ENCODE results near the gene ABCC10.
A peak's percentile ranks its signal among the peaks of the same experiment; 100 is the strongest.
"Not testable (repeated sequence)": the region's sequence is repeated elsewhere in the genome, so short reads cannot be mapped to it uniquely, and the experiment has no call there.

ABCC10 gene

DNA sequence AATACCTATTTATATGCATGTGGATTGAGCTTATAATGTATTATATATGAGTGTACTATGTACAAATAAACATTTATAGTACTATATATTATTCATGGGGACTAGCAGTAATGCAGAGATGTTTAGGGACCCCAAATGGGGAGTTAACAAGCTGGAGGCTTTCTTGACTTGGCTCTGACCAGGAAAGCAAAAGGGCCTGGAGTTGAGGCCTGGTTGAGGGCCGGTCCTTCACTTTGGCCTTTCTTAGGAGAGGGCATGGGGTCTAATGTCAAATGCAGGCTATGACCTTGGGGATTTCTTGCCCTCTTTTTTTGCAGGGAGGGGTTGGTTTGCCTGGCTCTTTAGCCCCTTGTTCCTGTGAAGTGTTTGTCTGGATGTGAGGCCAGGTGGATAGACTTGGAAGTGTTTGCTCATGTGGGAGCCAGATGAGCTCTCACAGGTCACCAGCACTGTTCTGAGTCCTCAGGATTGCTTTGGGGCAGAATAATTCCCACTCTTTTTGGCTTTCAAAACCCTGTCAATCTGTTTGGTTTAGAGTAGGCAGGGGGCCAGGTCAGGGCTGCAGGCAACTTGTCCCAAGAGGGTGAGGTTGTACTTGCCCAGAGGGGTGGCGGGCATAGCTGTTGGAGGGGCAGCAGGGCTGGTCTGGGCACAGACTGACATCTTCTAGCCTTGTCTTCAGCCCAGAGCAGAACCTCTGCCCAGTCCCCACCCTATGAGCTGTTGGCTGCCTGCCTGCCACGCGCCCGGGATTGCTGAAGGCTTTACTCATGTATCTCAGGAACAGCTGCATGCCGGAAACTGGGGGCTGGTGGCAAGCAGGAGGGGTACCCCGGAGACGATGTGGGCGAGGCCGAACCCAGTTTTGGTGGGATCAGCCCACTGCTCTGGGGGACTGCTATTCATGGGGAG, 64.7 kb downstream of the ABCC10 start:
- no peak overlapping the region for H3K4me3 ChIP-seq (ENCODE audit: low read depth, low read length)

DNA sequence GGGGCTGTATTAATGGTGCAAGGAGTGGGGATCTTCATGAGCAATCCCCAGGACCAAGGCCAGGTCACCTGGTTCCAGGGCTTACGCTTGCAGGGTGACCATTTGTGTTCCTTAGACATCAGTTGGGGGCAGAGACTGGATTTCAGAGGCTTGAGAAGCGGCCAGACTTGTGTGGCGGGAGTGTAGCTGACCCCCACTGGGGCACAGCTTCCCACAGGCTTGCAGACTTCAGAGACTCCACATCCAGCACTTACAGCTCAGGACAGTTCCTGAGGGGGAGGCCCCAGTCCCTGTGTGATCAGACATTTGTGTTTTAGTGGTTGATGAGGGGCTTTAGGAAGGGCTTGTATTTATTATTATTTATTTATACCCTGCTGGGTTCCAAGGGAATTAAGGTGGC, 65.3 kb downstream of the ABCC10 start:
- peak; percentile 27 for DNase-seq (ENCODE audit: low read depth)
- H3K4me3 ChIP-seq (ENCODE audit: low read depth, low read length): no peak overlapping the region

More for the DNA sequence above, 64.7 kb downstream of the ABCC10 start:
- DNase-seq (ENCODE audit: low read depth): peak; percentile 42

DNA sequence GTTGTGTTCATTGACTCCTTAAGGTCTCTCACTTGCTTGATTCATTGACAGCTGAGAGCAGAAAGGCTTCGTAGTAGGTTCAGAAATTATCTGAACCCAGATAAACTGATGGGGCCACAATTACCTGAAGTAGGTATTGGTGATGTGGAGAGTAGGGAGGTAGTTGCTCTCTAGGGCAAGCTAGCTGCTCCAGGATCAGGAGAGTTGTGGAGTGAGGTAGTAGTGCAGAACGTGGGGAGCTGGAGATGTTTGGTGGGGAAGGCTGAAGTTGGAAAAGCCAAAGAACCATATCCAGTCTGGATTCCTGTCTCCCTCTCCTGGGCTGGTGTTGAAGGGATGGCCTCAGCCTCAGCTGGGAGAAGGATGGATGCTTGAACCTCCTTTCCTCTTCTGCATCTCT, 65.9 kb downstream of the ABCC10 start:
- H3K4me3 ChIP-seq (ENCODE audit: low read depth, low read length): no peak overlapping the region
- no peak for DNase-seq (ENCODE audit: low read depth)

DNA sequence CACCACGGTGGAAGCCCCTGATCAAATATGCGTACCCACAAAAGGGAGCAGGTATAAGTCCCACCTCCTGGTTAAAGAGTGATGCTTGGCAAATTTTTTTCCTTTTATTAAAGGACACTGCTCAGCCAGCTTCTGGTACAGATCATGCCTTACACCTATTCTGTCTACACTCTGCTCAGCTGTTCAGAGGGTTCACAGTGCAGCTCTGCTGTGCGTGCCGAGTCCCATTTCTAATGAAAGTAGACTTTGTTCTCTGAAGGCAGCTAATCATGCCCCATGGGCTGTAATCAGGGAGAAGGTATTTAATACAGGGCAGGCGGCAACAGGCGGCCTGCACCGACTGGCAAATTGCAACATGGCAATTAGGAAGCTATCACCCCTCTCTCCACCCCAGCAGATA, 66.5 kb downstream of the ABCC10 start:
- no peak overlapping the region for H3K4me3 ChIP-seq (ENCODE audit: low read depth, low read length)

DNA sequence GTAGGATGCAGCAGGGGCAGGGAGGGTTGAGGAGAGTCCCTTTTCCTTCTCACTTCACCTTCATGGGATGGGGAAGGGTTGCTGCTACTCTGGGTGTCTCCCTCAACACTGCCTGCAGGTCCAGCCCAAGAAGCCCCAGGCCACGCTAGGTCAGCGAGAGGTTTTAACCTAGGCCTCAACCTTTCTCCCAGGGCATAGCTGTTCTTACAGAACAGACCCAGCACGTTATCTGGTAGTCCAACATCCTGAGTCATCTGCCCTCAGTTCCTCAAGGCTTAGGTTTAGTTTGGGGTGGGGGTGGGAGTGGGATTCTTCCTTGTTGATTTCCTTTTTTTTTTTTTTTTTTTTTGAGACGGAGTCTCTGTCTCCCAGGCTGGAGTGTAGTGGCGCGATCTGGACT, 67.0 kb downstream of the ABCC10 start:
- H3K4me3 ChIP-seq (ENCODE audit: low read depth, low read length): no peak overlapping the region
- no peak for DNase-seq (ENCODE audit: low read depth)

More for the DNA sequence above, 66.5 kb downstream of the ABCC10 start:
- no peak for DNase-seq (ENCODE audit: low read depth)

DNA sequence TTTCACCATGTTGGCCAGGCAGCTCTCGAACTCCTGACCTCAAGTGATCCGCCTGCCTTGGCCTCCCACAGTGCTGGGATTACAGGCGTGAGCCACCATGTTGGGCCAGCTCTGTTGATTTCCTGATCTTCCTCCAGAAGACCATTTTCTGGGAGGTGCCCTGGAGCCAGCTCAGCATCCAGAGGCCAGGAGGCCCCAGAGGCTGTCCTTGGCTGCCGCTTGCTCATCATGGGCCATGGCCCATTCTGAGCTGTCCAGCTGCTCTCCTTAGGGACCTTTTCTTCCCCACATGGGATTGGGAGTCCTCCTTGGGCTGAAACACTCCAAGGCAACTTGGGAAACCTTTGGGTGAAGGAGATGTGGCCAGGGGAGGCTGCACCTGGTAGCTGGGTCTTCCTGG, 67.4 kb downstream of the ABCC10 start:
- DNase-seq (ENCODE audit: low read depth): no peak
- no peak overlapping the region for H3K4me3 ChIP-seq (ENCODE audit: low read depth, low read length)

DNA sequence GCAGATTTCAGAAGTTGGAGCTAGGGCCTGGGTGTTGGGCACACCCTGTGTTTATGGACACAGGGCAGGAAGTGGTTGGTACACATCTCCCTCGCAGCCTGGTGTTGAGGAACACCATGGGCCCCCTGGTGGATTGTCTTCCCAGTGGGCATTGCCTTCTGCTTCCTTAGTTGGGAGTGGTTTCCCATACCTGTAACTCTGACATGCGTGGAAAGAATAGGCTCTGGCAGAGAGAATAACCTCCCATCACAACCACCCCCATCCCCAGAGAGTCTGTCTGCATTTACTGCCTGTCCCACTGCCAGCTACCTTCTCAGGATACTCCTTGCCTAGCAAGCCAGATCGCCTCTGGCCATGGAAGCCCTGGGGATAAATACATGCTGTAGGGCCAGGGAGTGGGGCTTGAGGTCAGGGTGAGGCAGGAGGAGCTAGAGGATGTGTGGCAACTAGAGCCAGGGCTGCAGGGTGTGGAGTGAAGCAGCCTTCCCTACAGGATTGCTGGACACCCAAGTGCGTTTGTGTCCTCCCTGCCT, 68.1 kb downstream of the ABCC10 start:
- no peak for DNase-seq (ENCODE audit: low read depth)
- H3K4me3 ChIP-seq (ENCODE audit: low read depth, low read length): no peak overlapping the region

DNA sequence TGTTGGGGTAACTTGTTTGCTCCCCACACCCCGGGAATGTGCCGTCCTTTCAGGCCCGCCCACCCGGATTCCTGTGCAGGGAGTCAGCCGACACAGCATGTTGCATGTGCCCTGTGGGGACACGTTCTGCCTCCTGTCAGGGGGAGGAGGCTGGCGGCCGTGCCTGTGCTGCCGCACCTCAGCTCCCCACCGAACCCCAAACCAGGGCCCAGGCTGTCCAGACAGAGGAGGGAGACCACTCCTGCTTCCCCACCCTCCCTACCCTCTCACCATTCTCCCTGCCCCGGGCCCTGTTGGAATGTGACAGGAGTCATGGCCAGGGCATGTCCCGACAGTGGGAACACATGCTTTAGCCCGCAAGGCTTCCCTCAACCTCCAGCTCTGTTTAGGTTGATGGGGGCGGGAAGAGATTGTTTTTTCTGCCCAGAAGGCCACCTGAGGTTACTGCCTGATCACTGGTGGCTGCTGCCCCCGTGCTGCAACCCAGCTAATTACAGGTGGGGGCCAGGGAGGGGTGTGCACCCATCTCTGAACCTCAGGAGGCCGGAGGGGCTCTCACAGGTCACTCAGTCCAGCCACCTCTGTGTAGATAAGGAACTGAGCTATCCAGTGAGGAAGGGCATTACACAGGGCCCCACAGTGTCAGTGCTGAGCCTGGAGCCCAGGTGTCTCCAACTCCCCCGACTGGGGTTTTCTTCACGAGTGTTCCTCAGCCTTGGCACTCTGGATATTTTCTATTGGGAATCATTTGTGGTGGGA, 69.2 kb downstream of the ABCC10 start:
- no peak overlapping the region for H3K4me3 ChIP-seq (ENCODE audit: low read depth, low read length)
- DNase-seq (ENCODE audit: low read depth): no peak

DNA sequence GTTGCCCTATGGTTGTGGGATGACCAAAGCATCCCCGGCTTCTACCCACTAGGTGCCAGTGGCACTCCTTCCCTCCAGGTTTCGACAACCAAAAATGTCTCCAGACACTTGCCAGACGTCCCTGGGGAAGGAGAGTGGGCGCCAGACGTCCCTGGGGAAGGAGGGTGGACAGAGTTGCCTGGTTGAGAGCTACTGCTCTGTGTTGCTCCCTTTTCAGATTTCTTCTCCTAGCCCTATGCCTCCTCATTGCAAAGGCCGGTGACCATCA, 69.7 kb downstream of the ABCC10 start:
- DNase-seq (ENCODE audit: low read depth): no peak
- no peak overlapping the region for H3K4me3 ChIP-seq (ENCODE audit: low read depth, low read length)

DNA sequence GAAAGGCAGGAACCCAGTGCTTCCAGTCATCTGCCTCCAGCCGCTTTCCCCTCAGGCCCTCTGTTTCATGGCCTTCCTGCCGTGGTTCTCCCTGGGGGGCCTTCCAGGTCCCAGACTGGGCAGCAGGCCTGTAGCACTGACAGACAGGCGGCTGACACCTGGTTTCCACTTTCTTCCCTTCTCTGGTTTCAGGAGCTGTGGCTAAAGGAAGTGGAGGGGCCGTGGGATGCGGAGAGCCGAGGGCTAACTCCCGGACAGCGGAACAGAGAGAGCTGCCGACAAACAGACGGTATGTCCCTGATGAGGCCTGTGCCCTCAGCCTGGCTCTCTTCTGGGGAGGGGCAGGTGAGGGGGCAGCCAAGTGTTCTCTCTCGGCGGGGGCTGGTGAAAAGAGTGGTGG, 70.3 kb downstream of the ABCC10 start:
- DNase-seq (ENCODE audit: low read depth): no peak
- no peak overlapping the region for H3K4me3 ChIP-seq (ENCODE audit: low read depth, low read length)

DNA sequence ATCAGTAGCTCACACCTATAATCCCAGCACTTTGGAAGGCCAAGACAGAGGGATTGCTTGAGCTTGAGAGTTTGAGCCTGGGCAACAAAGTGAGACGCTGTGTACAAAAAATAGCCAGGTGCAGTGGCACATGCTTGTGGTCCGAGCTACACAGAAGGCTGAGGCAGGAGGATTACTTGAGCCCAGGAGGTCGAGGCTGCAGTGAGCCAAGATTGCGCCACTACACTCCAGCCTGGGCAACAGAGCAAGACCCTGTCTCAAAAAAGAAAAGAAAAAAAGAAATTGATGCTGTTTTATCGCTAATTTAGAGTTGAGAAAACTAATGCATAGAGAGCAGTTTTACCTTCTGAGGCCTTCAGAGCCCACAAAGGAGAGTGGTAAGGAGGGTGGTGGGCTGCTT, 71.0 kb downstream of the ABCC10 start:
- not testable (repeated sequence) for DNase-seq (ENCODE audit: low read depth); H3K4me3 ChIP-seq (ENCODE audit: low read depth, low read length)

DNA sequence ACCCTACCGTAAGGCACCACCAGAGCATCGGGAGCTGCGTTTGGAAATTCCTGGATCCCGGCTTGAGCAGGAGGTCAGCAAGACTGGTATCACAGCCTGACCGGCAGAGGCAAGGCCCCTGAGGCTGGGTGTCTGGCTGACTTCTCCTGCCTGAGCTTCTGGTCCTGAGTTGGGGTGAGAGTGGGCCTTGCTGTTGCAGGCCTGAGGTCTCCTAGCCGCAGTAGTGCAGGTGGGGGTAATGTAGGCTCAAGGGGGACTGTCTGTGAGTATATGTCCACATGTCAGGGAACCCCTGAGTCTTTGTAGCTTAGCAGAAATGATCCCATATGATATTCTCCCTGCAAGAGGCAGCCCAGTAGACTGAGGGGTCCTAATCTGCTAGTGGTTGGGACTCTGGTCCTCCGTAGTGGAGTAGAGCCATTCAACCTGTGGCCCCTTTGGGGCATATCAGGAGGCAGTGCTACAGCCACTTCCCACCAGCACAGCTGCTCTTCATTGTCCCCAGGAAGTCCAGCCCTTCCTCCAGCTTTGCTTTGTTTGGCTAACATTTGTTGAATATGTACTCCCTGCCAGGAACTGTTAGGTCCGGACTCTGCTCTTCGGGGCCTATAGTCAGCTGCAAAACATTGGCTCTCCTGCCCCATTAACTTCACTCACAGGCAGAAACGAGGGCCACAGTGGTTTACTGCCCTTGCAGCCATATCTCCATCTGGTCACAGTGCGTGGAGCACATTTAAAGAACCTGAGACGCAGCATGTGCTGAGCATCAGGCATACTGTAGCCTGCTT, 71.9 kb downstream of the ABCC10 start:
- DNase-seq (ENCODE audit: low read depth): no peak
- H3K4me3 ChIP-seq (ENCODE audit: low read depth, low read length): no peak overlapping the region

All from skeletal muscle cell (primary cell).